ENCODE measurements around the gene DTX3. TPM values are rescaled to one million over a fixed set of nuclear protein-coding genes. Genes with fewer than 3 reads are reported as not detected.

The DTX3 gene
- total and polyA plus RNA-seq, 2 of the 13 experiments (the other 11 are each of a cell fraction or from before 2014, with no cell fraction given): 9.0 to 27.2 TPM

DNA sequence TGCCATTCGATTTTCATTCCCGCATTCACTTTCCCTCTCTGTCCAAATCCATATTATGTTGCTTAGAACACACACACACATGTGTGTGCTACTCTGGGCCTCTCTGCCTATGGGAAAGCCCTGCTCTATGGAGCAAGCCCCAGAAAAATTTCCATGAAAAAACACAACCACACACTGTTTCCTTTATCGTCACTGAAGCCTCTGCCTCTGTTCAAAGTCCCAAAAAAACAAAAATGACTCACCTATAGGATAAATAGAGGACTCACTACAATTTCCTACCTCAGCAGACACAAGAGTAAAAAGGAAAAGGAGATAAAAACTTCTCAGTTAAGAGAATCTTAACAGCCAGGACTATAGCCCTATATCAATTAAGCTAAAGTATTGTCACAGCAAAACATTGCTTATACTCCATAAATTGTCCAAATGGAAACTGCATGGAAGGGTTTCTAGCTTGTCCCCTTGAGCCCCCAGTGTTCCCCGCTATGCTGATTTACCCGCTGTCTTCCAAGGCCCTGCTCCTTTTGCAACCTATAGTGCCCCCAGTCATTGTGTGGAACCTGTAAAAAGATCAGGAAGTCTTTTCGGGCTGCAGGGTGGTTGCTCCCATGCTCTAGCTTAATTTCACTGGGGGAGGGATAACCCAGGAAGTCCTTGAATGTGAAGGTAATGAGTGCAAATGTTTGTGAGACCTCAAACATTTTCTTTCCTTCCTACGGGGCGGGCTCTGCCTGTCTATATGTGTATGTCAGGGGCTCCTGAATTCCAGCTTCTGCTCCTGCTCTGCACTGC is 24.8 kb upstream of the DTX3 start (continued):
- TF ChIP-seq SALL1 (CRISPR knock-in tag; IDR thresholded peaks at IDR 0.05) (no peak), MIER2 (CRISPR knock-in tag; IDR thresholded peaks at IDR 0.05) (no peak), SMAD9 (CRISPR knock-in tag; IDR thresholded peaks at IDR 0.05) (no peak), MTA1 (CRISPR knock-in tag; IDR thresholded peaks at IDR 0.05; ENCODE audit: borderline replicate concordance) (no peak), KLF15 (CRISPR knock-in tag; IDR thresholded peaks at IDR 0.05; ENCODE audit: borderline replicate concordance) (no peak), ZNF674 (CRISPR knock-in tag; IDR thresholded peaks at IDR 0.05; ENCODE audit: low read depth) (no peak), KDM5B (CRISPR knock-in tag; IDR thresholded peaks at IDR 0.05; ENCODE audit: borderline replicate concordance) (no peak), TSC22D2 (CRISPR knock-in tag; IDR thresholded peaks at IDR 0.05; ENCODE audit: borderline replicate concordance) (no peak), BATF2 (CRISPR knock-in tag; IDR thresholded peaks at IDR 0.05) (no peak), GATA4 (IDR thresholded peaks at IDR 0.05; ENCODE audit: borderline replicate concordance, low read depth) (no peak), ZNF12 (CRISPR knock-in tag; IDR thresholded peaks at IDR 0.05) (no peak; the same call in 1 of the 2 replicates), REPIN1 (CRISPR knock-in tag; IDR thresholded peaks at IDR 0.05; ENCODE audit: borderline replicate concordance, low read depth) (no peak), ZNF672 (CRISPR knock-in tag; IDR thresholded peaks at IDR 0.05) (no peak), IKZF5 (CRISPR knock-in tag; IDR thresholded peaks at IDR 0.05) (no peak), ZBTB34 (CRISPR knock-in tag; IDR thresholded peaks at IDR 0.05) (0 out of 2 replicates have a peak, but pooled peaks have one; percentile 45), ZNF30 (CRISPR knock-in tag; IDR thresholded peaks at IDR 0.05) (no peak), TOPORS (CRISPR knock-in tag; IDR thresholded peaks at IDR 0.05) (no peak), MAFK (conservative IDR thresholded peaks at IDR 0.05 in 1 of 2, IDR thresholded peaks at IDR 0.05 in 1 of 2; ENCODE audit: low read length in 2 of 2) (peak; percentile 18 to 27), ZNF331 (CRISPR knock-in tag; IDR thresholded peaks at IDR 0.05) (peak; percentile 8), ZNF782 (CRISPR knock-in tag; IDR thresholded peaks at IDR 0.05; ENCODE audit: borderline replicate concordance) (no peak), FOSL2 (CRISPR knock-in tag; IDR thresholded peaks at IDR 0.05) (peak; percentile 91), ZSCAN31 (CRISPR knock-in tag; IDR thresholded peaks at IDR 0.05; ENCODE audit: low read depth) (no peak), SIX4 (CRISPR knock-in tag; IDR thresholded peaks at IDR 0.05) (no peak)
- TF ChIP-seq, protein P1, sequence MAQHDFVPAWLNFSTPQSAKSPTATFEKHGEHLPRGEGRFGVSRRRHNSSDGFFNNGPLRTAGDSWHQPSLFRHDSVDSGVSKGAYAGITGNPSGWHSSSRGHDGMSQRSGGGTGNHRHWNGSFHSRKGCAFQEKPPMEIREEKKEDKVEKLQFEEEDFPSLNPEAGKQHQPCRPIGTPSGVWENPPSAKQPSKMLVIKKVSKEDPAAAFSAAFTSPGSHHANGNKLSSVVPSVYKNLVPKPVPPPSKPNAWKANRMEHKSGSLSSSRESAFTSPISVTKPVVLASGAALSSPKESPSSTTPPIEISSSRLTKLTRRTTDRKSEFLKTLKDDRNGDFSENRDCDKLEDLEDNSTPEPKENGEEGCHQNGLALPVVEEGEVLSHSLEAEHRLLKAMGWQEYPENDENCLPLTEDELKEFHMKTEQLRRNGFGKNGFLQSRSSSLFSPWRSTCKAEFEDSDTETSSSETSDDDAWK (CRISPR knock-in tag; IDR thresholded peaks at IDR 0.05): no peak
- TF ChIP-seq, protein P2, sequence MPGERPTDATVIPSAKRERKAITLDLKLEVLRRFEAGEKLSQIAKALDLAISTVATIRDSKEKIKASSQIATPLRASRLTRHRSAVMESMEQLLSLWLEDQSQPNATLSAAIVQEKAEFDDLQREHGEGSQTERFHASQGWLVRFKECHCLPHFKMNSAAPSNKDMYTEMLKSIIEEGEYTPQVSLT (CRISPR knock-in tag; IDR thresholded peaks at IDR 0.05; ENCODE audit: borderline replicate concordance, low read depth): no peak

Data from HepG2 (cell line).